Rectal smooth muscle tissue (tissue), 1 donor: Measurements from ENCODE around the gene SPATA33.
"Not testable (repeated sequence)": the region's sequence is repeated elsewhere in the genome, so short reads cannot be mapped to it uniquely, and the experiment has no call there.

Experiments used
- H3K27ac ChIP-seq: one replicate; pipeline ENCODE4 v1.7.0; 2013; ENCODE audit warnings: low read depth, low read length, inconsistent platforms
- H3K27me3 ChIP-seq: one replicate; pipeline ENCODE4 v1.7.0; 2013; ENCODE audit warnings: low read length; ENCODE audit not compliant: control insufficient read depth, insufficient read depth
- H3K36me3 ChIP-seq: one replicate; pipeline ENCODE4 v1.7.0; 2013; ENCODE audit warnings: low read length; ENCODE audit not compliant: control insufficient read depth, insufficient read depth
- H3K4me1 ChIP-seq: one replicate; pipeline ENCODE4 v1.7.0; 2013; ENCODE audit warnings: low read length; ENCODE audit not compliant: control insufficient read depth, insufficient read depth
- H3K4me3 ChIP-seq: one replicate; pipeline ENCODE4 v1.7.0; 2013; ENCODE audit warnings: low read length
- H3K9ac ChIP-seq: one replicate; pipeline ENCODE4 v1.7.0; 2013; ENCODE audit warnings: low read length

SPATA33 gene

GRCh38 chr16:89619840-89620239, 37.8 kb upstream of the SPATA33 start:
- no peaks in the 10 kb centered on the region for H3K4me1 ChIP-seq
- H3K27me3 ChIP-seq = peaks cover 6% of the 10 kb centered on the region
- H3K4me3 ChIP-seq = no peak overlapping the region
- no peaks in the 10 kb centered on the region for H3K36me3 ChIP-seq
- H3K27ac ChIP-seq = no peak overlapping the region
- H3K9ac ChIP-seq = no peak overlapping the region

GRCh38 chr16:89620406-89620841, 37.2 kb upstream of the SPATA33 start:
- H3K4me1 ChIP-seq = no peaks in the 10 kb centered on the region
- no peak overlapping the region for H3K27ac ChIP-seq
- H3K36me3 ChIP-seq = no peaks in the 10 kb centered on the region
- H3K9ac ChIP-seq = no peak overlapping the region
- peaks cover under 1% of the 10 kb centered on the region for H3K27me3 ChIP-seq
- H3K4me3 ChIP-seq = no peak overlapping the region

DNA sequence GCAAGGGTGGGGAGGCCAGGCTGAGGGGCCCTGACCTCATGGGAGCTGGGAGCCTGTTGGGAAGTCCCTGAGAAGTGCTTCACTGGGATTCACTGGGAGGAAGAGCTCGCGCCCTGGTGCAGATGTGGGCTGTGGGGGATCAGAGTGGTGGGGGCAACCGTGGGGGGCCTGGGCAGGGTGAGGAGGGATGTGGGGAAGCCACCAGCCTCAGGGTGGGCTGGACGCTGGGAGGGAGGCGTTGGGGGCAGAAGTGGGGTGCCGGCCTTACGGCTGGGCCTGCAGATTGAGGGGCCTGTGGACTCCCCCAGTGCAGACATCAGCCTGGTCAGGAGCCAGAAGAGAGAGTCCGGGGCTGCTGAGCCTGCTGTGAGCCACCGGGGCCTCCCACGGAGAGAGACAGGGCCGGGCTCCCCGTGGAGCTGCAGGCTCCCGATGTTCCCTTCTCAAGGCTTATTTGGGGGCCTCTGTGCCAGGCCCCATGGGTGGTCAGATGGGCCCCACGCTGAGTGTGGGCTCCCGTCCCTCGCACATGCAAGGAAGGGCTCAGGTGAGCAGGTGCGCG, 36.4 kb upstream of the SPATA33 start:
- Histone ChIP-seq H3K36me3 (no peaks in the 10 kb centered on the region), H3K4me1 (no peaks in the 10 kb centered on the region), H3K27ac (no peak overlapping the region), H3K4me3 (no peak overlapping the region), H3K9ac (no peak overlapping the region), H3K27me3 (no peaks in the 10 kb centered on the region)

GRCh38 chr16:89621698-89622409, 35.8 kb upstream of the SPATA33 start:
- Histone ChIP-seq H3K27ac (no peak overlapping the region), H3K27me3 (no peaks in the 10 kb centered on the region), H3K9ac (no peak overlapping the region), H3K4me1 (no peaks in the 10 kb centered on the region), H3K4me3 (no peak overlapping the region), H3K36me3 (no peaks in the 10 kb centered on the region)

GRCh38 chr16:89623511-89624261, 34.0 kb upstream of the SPATA33 start:
- Histone ChIP-seq H3K4me1 (no peaks in the 10 kb centered on the region), H3K9ac (no peak overlapping the region), H3K36me3 (no peaks in the 10 kb centered on the region), H3K27me3 (no peaks in the 10 kb centered on the region), H3K4me3 (no peak overlapping the region), H3K27ac (no peak overlapping the region)

DNA sequence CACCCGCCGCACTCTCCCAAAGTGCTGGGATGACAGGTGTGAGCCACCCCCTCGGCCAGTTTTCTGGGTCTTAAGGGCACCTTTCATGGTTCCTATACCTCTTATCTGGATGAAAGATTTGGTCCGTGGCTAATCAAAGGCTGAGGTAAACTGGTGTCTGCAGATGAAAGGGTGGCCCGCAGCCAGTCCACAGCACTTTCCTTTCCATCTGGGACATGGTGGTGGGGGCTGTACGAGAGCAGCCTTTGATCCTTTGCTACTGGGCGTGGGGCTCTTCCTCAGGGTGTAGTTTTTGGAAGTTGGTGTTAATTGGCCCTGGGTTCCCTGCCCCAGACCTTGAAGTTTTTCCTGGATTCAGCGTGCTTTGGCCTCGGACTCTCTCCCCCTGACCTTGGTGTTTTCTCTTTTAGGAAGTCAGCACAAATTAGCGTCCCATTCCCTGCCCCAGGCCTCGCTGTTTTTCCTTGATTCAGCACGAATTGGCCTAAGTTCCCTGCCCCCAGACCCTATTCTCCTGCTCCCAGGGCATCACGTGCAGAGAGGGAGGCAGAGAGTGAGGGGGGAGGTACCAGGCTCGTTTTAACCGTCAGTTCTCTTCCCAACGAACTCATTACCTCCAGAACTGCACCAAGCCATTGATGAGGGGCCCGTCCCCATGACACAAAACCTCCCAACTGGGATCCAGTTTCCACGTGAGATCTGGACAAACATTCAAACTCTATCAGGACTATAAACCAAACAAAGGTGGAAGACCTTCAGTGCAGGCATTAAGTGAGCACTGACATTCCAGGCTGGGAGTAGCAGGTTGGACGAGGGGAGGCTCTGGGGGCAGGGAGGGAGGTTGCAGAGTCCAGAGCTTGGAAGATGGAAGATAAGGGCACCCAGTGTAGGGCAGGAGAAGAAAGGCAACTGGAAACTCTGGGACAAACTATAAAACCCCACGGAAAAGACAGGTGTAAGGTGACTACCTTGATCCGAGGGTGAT, 32.6 kb upstream of the SPATA33 start:
- no peaks in the 10 kb centered on the region for H3K27me3 ChIP-seq
- H3K27ac ChIP-seq = no peak overlapping the region
- H3K9ac ChIP-seq = no peak overlapping the region
- no peaks in the 10 kb centered on the region for H3K36me3 ChIP-seq
- no peaks in the 10 kb centered on the region for H3K4me1 ChIP-seq
- H3K4me3 ChIP-seq = no peak overlapping the region

DNA sequence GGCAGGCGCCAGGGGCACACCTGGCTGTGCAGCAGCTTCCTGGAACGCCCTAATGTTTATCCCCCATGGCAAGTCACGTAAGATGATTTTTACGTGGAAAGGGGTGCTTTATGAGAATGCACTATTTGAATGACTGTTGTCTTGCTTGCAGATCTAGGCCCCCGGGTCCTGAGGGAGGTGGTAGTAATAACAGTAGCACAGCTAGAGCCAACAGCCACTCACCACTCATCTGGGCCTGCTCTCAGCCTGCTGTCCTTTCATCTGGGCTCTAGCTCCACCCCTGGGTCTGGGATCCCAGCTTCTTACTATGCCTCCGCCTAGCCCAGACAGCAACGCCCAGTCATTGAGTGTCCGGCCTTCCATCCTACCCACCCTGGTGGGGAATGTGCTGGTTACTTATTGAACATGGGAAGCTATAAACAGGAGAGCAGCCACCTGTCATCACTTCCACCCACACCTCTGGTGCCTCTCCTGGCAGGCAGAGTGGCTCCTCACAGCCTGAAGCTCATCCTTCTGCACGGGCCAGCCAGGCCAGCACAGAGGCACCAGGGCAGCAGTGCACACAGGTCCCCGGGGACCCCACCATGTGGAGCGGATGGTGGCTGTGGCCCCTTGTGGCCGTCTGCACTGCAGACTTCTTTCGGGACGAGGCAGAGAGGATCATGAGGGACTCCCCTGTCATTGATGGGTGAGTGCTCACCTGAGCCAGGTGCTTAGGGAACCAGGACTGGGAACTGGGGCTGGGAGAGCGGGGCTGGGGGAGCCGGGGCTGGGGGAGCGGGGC, 27.6 kb upstream of the SPATA33 start:
- no peaks in the 10 kb centered on the region for H3K4me1 ChIP-seq
- no peaks in the 10 kb centered on the region for H3K36me3 ChIP-seq
- H3K27me3 ChIP-seq = peaks cover 3% of the 10 kb centered on the region
- H3K9ac ChIP-seq = no peak overlapping the region
- no peak overlapping the region for H3K4me3 ChIP-seq
- no peak overlapping the region for H3K27ac ChIP-seq

DNA sequence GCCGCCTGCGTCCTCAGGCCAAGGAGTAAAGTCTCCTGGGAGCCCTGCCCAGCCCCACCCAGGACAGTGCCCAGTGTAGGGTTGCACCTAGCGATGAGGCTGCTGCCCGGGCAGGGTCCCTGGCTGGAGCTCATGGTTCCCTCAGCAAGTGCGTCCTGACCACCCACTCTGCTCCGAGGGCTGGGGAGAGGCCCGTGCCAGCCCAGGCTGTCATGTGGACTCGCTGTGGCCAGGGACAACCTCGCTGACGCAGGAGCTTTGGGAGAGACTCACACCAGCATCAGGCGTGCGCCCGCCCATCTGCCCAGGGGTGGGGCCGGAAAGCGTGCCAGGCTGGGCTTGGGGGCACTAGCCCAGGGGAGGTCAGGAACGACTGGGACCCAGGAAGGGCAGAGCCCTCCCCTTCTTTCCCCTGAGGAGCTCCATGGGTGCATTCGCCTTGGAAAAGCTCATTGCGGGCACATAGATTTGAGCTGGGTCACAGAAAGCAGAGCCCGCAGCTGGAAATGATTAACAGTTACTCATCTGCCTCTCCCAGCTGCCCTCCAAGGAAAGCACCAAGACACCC, 24.5 kb upstream of the SPATA33 start:
- no peaks in the 10 kb centered on the region for H3K4me1 ChIP-seq
- peaks cover 3% of the 10 kb centered on the region for H3K27me3 ChIP-seq
- no peak overlapping the region for H3K9ac ChIP-seq
- no peaks in the 10 kb centered on the region for H3K36me3 ChIP-seq
- no peak overlapping the region for H3K4me3 ChIP-seq
- no peak overlapping the region for H3K27ac ChIP-seq

DNA sequence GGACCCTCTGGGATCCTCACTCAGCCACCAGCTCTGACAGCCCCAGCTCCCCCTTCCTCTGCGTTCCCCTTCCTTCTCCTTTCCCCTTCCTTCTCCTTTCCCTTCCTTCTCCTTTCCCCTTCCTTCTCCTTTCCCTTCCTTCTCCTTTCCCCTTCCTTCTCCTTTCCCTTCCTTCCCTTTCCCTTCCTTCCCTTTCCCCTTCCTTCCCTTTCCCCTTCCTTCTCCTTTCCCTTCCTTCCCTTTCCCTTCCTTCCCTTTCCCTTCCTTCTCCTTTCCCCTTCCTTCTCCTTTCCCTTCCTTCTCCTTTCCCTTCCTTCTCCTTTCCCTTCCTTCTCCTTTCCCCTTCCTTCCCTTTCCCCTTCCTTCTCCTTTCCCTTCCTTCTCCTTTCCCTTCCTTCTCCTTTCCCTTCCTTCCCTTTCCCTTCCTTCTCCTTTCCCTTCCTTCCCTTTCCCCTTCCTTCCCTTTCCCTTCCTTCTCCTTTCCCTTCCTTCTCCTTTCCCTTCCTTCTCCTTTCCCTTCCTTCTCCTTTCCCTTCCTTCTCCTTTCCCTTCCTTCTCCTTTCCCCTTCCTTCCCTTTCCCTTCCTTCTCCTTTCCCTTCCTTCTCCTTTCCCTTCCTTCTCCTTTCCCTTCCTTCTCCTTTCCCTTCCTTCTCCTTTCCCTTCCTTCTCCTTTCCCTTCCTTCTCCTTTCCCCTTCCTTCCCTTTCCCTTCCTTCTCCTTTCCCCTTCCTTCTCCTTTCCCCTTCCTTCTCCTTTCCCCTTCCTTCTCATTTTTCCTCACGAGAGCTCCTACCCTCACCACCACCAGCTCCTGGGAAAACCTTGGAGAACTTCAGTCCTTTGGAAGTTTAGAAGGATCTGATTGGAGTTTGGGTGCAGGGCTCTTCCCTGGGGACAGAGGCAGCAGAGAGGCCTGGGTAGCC, 22.9 kb upstream of the SPATA33 start:
- H3K9ac ChIP-seq, H3K4me3 ChIP-seq, H3K36me3 ChIP-seq, H3K27me3 ChIP-seq, H3K4me1 ChIP-seq, H3K27ac ChIP-seq: not testable (repeated sequence)

- no peak overlapping the region for H3K4me3 ChIP-seq
- H3K27me3 ChIP-seq = peaks cover 3% of the 10 kb centered on the region
- no peak overlapping the region for H3K27ac ChIP-seq
- peaks cover 4% of the 10 kb centered on the region for H3K4me1 ChIP-seq
- H3K9ac ChIP-seq = no peak overlapping the region
- no peaks in the 10 kb centered on the region for H3K36me3 ChIP-seq
Observed at GRCh38 chr16:89636663-89637062, 21.0 kb upstream of the SPATA33 start.
